ENCODE measurements around the gene PCCA.

DNA sequence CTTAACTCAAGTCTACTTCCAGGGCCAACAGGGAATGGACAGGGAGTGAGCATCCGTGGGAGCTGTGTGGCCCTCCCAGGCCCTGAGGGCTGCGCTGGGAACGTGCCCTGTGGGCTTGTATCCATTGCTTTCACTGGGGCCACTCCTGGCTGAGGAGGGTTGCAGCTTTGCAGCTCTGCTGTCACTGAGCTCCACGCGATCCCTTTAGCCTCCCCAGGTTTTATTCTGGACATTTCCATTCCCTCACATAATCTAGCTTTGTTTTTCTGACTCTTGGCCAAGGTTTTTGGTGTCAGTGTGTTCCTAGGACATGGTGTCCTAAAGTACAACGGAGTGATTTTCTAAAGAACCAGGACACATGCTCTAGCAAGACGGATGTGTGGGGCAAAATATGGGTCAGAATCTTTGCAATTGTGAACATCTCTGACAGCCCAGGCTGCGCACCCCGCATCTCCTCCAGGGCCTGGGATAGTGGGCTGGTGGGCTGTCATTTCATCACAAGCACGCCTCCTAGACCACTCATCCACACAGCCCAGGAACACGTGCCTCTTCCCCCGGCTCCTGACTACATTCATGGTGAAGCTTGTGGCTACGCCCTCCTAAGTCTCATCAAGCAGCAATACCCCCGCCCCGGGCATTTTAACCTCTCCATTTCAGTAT, 471.7 kb downstream of the PCCA start:
- TF ChIP-seq, protein P1, sequence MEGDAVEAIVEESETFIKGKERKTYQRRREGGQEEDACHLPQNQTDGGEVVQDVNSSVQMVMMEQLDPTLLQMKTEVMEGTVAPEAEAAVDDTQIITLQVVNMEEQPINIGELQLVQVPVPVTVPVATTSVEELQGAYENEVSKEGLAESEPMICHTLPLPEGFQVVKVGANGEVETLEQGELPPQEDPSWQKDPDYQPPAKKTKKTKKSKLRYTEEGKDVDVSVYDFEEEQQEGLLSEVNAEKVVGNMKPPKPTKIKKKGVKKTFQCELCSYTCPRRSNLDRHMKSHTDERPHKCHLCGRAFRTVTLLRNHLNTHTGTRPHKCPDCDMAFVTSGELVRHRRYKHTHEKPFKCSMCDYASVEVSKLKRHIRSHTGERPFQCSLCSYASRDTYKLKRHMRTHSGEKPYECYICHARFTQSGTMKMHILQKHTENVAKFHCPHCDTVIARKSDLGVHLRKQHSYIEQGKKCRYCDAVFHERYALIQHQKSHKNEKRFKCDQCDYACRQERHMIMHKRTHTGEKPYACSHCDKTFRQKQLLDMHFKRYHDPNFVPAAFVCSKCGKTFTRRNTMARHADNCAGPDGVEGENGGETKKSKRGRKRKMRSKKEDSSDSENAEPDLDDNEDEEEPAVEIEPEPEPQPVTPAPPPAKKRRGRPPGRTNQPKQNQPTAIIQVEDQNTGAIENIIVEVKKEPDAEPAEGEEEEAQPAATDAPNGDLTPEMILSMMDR (IDR thresholded peaks at IDR 0.05): no peak
- TF ChIP-seq POLR2A (IDR thresholded peaks at IDR 0.05) (no peak), POLR2AphosphoS5 (IDR thresholded peaks at IDR 0.05) (no peak)

All from breast epithelium (tissue), 3 donors.